Neural progenitor cell (in vitro differentiated cells): ENCODE measurements around the gene LRRC9.

Experiments
- EZH2 ChIP-seq: fragments of 200-600 bp; sonication (generic); IDR thresholded peaks from 2 replicates; pipeline ENCODE4 v1.6.1; 2017; ENCODE audit warnings: antibody characterized with exemption, mild to moderate bottlenecking, moderate library complexity
- TF ChIP-seq, protein P1 (sequence below): fragments of 200-600 bp; sonication (generic); IDR thresholded peaks from 2 replicates; pipeline ENCODE4 v1.5.1; 2017; ENCODE audit warnings: antibody characterized with exemption, mild to moderate bottlenecking

DNA sequence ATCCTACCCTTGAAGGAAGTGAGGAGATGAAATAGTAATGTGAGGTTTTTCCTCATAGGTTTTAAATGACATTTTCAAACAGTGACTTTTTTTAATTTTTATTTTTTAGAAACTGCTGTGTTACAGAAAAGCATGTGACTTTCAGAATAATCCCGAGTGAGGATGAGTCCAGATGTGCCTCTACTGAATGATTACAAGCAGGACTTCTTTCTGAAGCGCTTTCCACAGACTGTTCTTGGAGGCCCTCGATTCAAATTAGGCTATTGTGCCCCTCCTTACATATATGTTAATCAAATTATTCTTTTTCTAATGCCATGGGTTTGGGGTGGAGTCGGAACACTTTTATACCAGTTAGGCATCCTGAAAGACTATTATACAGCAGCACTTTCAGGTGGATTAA is 187.5 kb downstream of the LRRC9 start:
- TF ChIP-seq, protein P1, sequence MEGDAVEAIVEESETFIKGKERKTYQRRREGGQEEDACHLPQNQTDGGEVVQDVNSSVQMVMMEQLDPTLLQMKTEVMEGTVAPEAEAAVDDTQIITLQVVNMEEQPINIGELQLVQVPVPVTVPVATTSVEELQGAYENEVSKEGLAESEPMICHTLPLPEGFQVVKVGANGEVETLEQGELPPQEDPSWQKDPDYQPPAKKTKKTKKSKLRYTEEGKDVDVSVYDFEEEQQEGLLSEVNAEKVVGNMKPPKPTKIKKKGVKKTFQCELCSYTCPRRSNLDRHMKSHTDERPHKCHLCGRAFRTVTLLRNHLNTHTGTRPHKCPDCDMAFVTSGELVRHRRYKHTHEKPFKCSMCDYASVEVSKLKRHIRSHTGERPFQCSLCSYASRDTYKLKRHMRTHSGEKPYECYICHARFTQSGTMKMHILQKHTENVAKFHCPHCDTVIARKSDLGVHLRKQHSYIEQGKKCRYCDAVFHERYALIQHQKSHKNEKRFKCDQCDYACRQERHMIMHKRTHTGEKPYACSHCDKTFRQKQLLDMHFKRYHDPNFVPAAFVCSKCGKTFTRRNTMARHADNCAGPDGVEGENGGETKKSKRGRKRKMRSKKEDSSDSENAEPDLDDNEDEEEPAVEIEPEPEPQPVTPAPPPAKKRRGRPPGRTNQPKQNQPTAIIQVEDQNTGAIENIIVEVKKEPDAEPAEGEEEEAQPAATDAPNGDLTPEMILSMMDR, result no peak
- TF ChIP-seq EZH2, result no peak
